MM.1S (cell line): ENCODE results near the gene NRXN3.

Experiments used
- EZH2 ChIP-seq: fragments of 300-600 bp; sonication (generic); optimal IDR thresholded peaks from 2 replicates; pipeline ENCODE3; 2017; ENCODE audit warnings: low read depth, mild to moderate bottlenecking, antibody characterized with exemption, low read length, mixed read lengths
- EZH2phosphoT487 ChIP-seq: fragments of 300-600 bp; sonication (generic); IDR thresholded peaks from 2 replicates; pipeline ENCODE4 v1.6.1; 2018; ENCODE audit warnings: antibody characterized with exemption, low read length
- TF ChIP-seq, protein P1 (sequence below): fragments of 300-600 bp; sonication (generic); IDR thresholded peaks from 2 replicates; pipeline ENCODE4 v1.5.1; 2016; ENCODE audit warnings: antibody characterized with exemption, low read length, mixed read lengths

DNA sequence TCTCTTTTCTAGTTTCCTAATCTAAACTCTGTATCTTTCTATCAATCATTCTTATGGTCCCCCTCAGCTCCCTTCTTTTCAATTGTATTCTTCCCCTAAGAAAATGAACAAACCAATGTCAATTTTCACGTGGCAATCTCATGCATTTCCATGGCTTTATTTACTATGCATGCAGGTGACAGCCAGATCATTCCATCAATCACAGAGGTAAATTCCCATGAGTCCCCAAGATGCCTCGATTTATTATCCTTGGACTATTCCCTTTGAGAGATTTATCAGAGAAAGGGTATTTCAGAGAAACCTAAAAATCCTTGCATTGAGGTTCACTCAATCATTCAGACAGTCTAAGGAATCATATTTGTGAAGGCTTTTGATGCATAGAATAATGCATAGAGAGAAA is 1739.9 kb downstream of the NRXN3 start:
- TF ChIP-seq, protein P1, sequence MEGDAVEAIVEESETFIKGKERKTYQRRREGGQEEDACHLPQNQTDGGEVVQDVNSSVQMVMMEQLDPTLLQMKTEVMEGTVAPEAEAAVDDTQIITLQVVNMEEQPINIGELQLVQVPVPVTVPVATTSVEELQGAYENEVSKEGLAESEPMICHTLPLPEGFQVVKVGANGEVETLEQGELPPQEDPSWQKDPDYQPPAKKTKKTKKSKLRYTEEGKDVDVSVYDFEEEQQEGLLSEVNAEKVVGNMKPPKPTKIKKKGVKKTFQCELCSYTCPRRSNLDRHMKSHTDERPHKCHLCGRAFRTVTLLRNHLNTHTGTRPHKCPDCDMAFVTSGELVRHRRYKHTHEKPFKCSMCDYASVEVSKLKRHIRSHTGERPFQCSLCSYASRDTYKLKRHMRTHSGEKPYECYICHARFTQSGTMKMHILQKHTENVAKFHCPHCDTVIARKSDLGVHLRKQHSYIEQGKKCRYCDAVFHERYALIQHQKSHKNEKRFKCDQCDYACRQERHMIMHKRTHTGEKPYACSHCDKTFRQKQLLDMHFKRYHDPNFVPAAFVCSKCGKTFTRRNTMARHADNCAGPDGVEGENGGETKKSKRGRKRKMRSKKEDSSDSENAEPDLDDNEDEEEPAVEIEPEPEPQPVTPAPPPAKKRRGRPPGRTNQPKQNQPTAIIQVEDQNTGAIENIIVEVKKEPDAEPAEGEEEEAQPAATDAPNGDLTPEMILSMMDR: no peak
- TF ChIP-seq EZH2 (no peak), EZH2phosphoT487 (no peak)
